ENCODE data around the gene LRRC55. TPM values are rescaled to one million over a fixed set of nuclear protein-coding genes. Genes with fewer than 3 reads are reported as not detected.

LRRC55 gene, protein sequence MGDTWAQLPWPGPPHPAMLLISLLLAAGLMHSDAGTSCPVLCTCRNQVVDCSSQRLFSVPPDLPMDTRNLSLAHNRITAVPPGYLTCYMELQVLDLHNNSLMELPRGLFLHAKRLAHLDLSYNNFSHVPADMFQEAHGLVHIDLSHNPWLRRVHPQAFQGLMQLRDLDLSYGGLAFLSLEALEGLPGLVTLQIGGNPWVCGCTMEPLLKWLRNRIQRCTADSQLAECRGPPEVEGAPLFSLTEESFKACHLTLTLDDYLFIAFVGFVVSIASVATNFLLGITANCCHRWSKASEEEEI
- under 0.01 TPM in 2 replicates for total RNA-seq

- no peak for DNase-seq (ENCODE audit: low read depth in 2 of 2)
Observed at GRCh38 chr11:57181678-57182305, at the start of gene LRRC55. TSS of gene LRRC55 (plus strand) at chr11:57181953. CDS start at chr11:57182023, 70 bp downstream.

GRCh38 chr11:57133366-57134038 is 48.3 kb upstream of the LRRC55 start:
- no peak for DNase-seq (ENCODE audit: low read depth in 2 of 2)

GRCh38 chr11:57134284-57134683 is 47.5 kb upstream of the LRRC55 start:
- no peak for DNase-seq (ENCODE audit: low read depth in 2 of 2)

DNA sequence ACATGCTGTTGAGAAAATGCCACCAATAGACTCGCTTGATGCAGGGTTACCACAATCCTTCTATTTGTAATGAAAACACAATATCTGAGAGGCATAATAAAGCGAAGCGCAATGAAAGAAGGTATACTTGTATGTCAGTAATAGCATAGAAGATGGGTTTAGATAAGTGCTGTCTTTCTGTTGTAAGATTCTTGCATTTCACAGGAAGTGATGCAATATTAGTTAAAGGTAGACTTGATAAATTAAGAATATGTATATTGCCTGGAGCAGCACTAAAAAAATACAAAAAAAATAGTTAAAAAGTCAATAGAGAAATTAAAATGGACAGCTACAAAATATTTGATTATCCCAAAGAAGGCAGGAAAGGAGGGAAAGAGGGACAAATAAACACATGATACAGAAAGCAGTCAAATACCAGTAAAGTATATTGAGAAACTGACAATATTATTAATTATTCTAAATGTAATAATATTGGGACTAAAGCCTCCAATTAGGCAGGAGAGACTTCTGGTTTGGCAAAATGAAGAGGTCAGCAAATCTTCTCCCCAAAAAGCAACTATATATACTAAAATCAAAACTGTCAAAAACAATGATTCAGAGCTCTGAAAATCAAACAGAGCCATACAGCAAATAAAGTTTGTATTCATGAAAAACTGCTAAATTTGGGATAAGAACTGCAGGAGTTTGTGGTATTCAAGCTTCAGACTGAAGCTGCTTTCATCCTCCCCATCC is 46.6 kb upstream of the LRRC55 start:
- DNase-seq (ENCODE audit: low read depth in 2 of 2): no peak

- no peak for DNase-seq (ENCODE audit: low read depth in 2 of 2)
Observed at GRCh38 chr11:57140568-57140967, 41.2 kb upstream of the LRRC55 start.

DNA sequence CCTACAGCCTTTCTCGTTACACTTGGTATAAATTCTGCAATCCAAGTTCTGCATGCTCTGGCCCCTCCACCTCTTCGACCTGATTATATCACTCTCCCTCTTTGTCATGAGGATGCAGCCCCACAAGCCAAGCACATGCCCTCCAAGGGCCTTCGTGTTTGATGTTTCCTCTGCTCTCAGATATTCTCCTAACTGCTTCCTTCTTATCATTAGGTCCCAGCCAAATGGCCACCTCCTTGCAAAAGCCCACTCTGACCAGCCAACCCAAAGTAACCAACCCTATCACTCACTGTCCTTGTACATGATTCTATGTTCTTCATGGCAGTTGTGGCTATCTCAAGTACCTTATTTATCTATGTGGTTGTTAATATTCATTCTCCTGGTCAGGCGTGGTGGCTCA is 38.3 kb upstream of the LRRC55 start:
- no peak for DNase-seq (ENCODE audit: low read depth in 2 of 2)

- no peak for DNase-seq (ENCODE audit: low read depth in 2 of 2)
Observed at GRCh38 chr11:57144075-57144474, 37.7 kb upstream of the LRRC55 start.

GRCh38 chr11:57144531-57145320 is 37.0 kb upstream of the LRRC55 start:
- no peak for DNase-seq (ENCODE audit: low read depth in 2 of 2)

- no peak for DNase-seq (ENCODE audit: low read depth in 2 of 2)
Observed at GRCh38 chr11:57146301-57146700, 35.5 kb upstream of the LRRC55 start.

DNA sequence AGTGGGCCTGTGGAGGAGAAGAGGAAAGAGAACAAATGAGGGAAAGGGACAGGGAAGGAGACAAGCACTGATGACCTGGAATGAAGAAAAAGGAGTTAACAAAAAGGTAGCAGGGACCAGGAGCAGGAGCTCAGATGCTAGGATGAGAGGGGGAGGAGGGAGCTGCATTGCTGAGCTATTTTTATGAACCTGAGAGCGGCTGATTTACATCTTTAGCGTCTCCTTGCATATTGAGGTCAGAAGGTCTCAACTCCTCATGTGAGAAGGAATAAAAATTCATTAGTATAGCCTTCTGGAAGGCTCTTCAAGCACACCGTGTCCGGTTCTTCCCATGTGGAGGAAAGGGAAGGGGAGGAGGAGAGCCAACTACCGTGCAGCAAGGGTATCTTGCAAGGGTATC is 33.1 kb upstream of the LRRC55 start:
- no peak for DNase-seq (ENCODE audit: low read depth in 2 of 2)

GRCh38 chr11:57150454-57150917 is 31.3 kb upstream of the LRRC55 start:
- no peak for DNase-seq (ENCODE audit: low read depth in 2 of 2)

DNA sequence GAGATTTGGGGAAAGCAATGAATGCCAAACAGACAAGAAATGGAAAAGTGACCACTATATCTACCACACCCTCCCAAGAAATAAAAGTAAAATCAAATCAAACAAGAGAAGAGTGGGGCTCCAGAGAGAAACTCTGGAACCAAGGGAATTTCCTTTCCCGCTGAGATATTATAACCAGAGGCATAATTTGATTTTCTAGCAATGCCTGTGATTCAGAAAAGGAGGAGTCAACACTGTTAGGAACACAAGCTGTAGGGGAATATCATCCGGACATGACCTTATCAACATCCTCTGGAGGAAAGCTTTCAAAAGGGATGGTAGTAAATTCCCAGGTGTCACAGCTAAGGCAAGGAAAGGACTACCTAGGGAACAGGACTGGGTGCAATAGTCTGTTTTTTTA is 29.6 kb upstream of the LRRC55 start:
- DNase-seq (ENCODE audit: low read depth in 2 of 2): no peak

DNA sequence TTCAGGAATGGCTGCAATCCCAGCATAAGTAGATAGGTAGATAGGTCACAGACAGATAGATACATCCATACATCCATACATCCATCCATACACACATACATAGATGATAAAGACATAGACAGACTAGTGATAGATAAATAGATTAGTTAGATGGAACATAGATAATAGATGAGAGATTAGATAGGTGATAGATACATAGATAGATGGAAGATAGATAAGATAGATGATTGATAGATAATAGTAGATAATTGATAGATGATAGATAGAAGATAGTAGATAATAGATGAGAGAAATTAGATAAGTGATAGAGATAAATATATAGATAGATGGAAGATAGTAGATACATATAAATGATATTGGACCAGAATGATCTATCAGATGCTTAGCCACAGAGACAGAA is 28.3 kb upstream of the LRRC55 start:
- DNase-seq (ENCODE audit: low read depth in 2 of 2): no peak

GRCh38 chr11:57154739-57155138 is 27.0 kb upstream of the LRRC55 start:
- DNase-seq (ENCODE audit: low read depth in 2 of 2): no peak

DNA sequence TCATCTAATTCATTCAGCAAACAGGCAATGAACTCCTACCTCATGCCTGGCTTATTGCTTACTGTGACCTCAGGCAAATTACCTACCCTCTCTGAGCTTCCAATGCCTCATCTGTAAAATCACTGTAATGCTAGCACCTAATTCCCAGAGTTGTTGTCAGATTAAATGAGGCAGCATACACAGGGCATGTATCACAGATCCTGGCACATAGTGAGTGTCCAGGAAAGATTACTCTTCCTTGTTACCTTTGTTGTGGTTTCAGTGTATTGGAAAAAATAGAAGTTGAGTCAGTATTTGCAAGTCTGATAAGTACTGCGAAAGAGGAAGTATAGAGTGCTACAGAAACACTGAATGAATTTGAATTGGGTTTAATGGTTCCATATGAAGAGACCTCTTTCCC is 26.4 kb upstream of the LRRC55 start:
- peak in 1 of 2 donors; percentile 27 for DNase-seq (ENCODE audit: low read depth in 2 of 2)

- DNase-seq (ENCODE audit: low read depth in 2 of 2): no peak
Observed at GRCh38 chr11:57155838-57156607, 25.7 kb upstream of the LRRC55 start.

DNA sequence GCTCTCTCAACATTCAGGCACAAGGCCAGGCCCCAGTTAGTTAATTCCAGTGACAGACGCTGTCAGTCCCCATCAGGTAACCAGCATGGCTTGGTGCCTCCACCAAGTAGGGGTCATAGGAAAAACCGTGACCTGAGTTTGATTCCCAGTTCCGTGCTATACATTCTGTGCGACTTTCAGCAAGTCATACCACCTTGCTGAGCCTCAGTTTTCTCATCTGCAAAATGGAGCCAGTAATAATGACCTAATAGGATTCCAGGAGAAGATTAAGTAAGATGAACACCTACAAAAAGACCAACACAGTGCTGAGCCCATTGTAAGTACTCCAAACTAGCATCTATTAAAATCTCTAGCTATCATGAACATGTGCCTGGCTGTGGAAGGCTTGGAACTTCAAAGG is 24.8 kb upstream of the LRRC55 start:
- no peak for DNase-seq (ENCODE audit: low read depth in 2 of 2)

DNA sequence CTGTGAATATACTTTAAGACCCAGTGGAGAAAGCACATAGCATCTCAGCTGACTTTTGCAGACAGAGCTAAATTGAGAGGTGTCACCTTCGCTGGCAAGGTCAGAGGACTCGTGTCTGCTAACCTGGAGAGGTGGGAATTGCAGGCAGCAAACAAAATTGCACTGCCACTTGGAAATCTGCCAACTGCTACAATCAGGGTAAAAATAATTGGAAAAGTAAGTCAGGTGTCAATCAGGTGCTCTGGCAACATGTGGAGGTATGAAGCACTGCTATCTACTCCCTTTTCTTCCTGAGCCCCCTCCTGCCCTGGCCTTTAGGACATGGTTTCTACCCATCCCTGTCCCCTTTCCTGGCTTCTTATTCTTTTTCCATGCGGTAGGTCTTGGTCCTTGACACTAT is 24.1 kb upstream of the LRRC55 start:
- no peak for DNase-seq (ENCODE audit: low read depth in 2 of 2)

DNA sequence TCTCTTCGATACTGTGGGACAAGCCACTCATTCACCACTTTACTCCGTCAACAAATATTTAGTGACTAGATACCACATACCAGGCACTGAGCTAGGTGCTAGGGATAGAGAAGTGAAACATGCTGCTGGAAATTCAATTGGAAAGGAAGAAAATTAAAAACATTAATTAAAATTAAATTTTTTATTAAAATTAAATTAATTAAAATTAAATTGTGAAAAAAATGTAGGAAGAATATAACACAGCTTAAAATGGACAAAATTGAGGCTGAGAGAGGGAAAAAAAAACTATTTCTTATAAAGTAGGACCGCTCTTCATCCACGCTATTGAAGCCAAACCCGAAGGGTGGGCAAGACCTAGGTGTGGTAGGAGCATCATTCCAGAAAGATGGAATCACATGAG is 23.6 kb upstream of the LRRC55 start:
- DNase-seq (ENCODE audit: low read depth in 2 of 2): no peak

GRCh38 chr11:57158599-57158998 is 23.2 kb upstream of the LRRC55 start:
- no peak for DNase-seq (ENCODE audit: low read depth in 2 of 2)
